Measurements from ENCODE around the gene SLC17A2.

SLC17A2 gene

DNA sequence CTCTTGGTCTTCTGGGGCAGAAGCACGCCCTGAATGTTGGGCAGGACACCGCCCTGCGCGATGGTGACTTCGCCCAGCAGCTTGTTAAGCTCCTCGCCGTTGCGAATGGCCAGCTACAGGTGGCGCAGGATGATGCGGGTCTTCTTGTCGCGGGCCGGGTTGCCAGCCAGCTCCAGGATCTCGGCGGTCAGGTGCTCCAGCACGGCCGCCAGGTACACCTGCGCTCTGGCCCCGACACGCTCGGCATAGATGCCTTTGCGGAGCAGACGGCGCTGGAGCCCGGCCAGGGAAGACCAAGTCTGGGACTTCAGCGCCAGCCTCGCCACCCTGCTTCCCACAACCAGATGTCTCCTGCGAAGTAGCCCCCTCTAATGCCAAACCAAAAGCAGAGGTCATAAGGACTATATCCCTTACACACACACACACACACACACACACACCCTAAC lies 48.4 kb downstream of the SLC17A2 start:
- DNase-seq: no peak

DNA sequence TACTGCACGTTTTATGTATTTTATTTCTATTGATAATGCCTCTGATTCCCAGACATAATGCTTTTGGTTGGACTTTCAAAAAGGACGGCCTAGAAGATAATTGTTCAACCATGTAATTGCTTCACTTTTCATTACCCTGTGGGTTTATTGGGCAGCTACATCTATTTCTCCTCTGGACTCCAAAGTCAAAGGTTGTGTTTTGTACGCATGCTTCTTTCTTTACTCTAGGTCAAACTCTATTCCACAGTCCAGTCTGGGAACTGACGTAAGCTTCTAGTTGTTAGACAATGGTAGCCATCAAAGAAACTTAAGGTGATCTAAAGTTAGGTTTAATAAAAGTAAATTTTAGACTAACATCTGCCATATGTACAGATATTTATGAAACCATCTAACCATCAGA lies 49.9 kb downstream of the SLC17A2 start:
- DNase-seq: no peak

DNA sequence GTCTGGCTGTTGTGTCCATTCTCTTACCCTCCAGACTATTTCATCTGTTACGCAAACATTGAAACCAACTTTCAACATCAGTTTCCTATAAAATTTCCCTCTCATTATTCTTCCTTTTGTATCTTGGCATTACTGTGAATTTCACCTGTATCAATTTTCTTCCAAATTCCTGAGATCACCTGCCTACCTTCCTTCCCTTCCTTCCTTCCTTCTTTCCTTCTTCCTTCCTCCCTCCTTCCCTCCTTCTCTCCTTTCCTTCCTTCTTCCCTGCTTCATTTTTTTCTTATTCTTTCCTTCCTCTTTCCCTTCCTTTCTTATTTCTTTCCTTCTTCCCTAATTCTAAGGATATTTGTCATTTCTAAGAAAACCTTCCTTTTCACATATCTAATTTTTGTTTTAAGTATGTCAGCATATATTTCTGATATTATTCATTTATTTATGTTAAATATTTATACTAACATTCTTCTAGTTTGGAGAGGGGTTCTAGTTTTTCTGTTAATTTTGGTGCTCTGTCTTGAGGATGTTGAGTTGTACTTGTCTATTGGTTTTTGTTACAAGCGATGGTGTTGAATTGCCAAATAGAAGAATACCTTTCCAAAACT lies 51.7 kb downstream of the SLC17A2 start:
- no peak for DNase-seq

DNA sequence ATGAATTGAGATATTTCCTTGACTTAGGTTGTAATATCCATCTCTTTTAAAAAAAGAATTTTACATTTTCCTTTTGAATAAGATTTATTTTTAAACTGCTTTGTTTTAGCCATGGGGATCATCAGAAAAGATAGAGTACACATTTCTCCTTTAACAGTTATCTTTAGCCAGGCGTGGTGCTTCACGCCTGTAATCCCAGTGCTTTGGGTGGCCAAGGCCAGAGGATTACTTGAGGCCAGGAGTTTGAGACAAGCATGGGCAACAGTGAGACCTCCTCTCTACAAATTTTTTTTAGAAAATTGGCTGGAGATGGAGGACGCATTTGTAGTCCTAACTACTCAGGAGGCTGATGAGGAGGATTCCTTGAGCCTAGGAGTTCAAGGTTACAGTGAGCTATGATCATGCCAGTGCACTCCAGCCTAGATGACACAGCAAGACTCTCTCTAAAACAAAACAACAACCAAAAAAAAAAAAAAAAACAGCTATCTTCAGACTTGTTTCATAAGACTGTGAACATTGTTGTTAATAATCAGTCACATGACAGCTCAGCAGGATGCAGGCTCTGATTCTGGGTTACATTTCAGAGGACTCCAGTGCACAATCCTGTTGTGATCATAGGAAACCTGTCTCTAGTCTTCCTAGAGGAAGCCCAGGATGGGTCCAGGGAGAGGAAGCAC lies 54.4 kb downstream of the SLC17A2 start:
- DNase-seq: no peak

DNA sequence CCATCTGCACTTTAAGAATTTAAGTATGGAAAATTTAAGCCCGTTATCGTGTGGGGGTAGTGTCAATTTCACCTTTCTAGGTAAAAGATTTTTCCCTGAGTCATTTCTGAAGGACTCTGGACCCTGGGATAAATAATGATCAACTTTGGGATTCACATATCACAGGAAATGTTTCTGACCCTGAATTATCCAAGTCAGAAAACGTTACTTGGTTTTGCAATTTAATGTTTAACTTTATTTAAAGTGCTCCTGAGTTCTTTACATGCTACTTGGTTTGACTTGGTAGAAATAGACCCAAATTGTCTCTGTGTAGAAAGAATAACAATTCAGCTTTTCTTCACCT lies 55.0 kb downstream of the SLC17A2 start:
- DNase-seq: no peak

DNA sequence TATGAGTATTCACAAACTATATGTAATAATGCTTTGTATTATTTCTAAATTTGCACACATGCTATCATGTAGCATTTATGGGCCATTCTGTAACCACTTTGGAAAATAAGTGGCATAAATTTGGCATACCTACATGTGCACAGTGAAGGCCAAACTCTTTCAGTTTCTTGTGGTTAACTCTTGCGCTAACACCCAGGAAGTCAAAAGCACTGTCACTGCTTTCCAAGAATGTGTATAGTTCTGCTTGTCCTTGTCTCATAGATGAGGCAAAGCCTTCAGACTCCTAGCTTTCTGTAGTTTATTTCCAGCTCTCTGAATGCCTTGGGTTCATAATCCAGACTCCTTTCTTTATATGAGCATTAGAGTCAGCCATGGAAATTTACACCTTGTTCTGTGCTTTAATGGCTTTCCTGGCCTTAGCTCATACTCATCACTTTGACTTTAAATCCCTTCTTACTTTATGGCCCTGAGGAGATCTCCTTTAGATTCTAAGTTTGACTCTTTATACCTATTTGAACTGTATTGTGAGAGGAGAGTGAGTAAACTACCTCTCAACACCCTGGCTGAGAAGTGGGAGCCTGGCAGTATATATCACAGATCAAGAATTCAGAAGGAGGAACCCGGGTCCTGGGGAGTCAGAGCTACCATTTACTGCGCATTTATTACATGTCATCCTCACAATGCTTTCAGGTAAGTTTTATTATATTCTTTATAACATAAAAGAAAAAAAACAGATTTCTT lies 55.5 kb downstream of the SLC17A2 start:
- no peak for DNase-seq

- DNase-seq: no peak
These were observed 56.4 kb downstream of the SLC17A2 start, which contains the start of gene SLC17A3 for GRCh38 chr6:25874118-25874517. TSS of gene SLC17A3 (minus strand) at chr6:25874243. CDS start at chr6:25868387, 5,856 bp downstream.

DNA sequence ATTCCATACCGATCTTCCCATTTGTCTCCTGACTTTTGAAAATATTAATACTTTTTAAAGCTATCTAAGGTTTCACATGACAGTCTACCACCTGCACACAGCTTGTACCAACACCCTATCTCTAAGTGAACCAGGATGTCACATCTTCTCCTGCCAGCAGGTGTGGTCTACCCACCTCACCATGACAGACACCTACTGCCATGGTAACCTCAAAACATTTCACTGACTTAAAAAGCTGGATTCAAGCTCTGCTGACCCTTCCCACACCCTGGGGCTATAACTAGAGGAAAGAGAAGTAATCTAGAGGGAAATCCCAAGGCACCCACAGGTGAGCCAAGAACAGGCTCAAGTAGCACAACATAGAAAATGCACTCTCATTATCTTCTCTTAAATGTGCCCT lies 57.7 kb downstream of the SLC17A2 start:
- no peak for DNase-seq

GRCh38 chr6:25869840-25870239 lies 60.7 kb downstream of the SLC17A2 start:
- DNase-seq: no peak

DNA sequence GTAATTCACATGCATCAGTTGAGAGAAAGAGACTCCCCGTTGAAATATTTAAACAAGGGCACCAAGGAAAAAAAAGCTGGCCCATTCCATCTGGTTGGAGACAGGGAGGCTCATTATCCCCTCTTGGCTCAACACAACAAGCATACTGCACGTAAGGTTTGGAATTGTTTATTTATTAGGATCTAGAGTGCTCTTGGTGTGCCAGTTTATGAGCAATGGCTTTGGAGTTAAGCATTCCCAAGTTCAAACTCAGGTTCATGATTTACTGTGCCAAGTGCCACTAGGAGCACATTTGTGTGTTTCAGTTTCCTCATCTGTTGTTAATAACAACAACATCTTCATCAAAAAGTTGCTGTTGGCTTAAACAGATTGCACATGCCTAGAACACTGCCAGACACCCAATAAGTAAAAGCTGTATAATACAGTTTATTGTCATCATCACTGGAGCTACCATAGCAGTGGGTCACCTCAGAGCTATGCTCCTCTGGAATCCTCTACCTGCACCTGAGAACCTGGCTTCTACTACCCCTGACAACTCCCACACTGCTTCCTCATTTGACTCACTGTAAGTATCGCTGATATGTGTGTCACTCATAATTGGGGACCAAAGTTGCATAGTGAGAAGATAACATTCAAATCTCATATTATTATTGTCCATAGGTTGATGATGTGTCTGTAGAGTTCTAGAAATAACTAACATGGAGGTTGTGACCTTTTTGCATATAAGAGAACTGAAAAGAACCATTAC lies 61.9 kb downstream of the SLC17A2 start:
- DNase-seq: no peak

- no peak for DNase-seq
These were observed 64.5 kb downstream of the SLC17A2 start for GRCh38 chr6:25866011-25866410.

GRCh38 chr6:25863360-25863759 lies 67.1 kb downstream of the SLC17A2 start:
- no peak for DNase-seq
